WTC11 (cell line): ENCODE data around the gene GTF2B. TPM values are rescaled to one million over a fixed set of nuclear protein-coding genes. Genes with fewer than 3 reads are reported as not detected.

Experiments used
- ATAC-seq: fragments of 200-7000 bp; cut with Tn5 transposase; 2 replicates; pipeline ENCODE4 v1.10.0; 2021; ENCODE audit warnings: mild to moderate bottlenecking, moderate library complexity
- CTCF ChIA-PET: fragments of 300-600 bp; sonication (Branson Sonifier 250); formaldehyde crosslinking; loops from one replicate; lab custom pipeline; 2021; ENCODE audit warnings: antibody characterized with exemption; lab: Charles Lee
- POLR2A ChIA-PET: fragments of 350-600 bp; sonication (Branson Sonifier 250); formaldehyde crosslinking; loops from one replicate; lab custom pipeline; 2021; ENCODE audit warnings: antibody characterized with exemption; lab: Charles Lee
- DNase-seq: peaks from one replicate; pipeline ENCODE4 v3.0.0; 2021; ENCODE audit warnings: low spot score
- H3K27ac Mint-ChIP-seq: 2 replicates; pipeline ENCODE4 v1.8.0; 2021; ENCODE audit warnings: mixed read lengths
- H3K27me3 Mint-ChIP-seq: 2 replicates; pipeline ENCODE4 v1.8.0; 2021; ENCODE audit warnings: low read depth, mild to moderate bottlenecking, moderate library complexity, mixed read lengths
- H3K36me3 Mint-ChIP-seq: 2 replicates; pipeline ENCODE4 v1.8.0; 2021; ENCODE audit warnings: mixed read lengths
- H3K4me1 Mint-ChIP-seq: 2 replicates; pipeline ENCODE4 v1.8.0; 2022; ENCODE audit warnings: mixed read lengths
- H3K4me3 Mint-ChIP-seq: 2 replicates; pipeline ENCODE4 v1.8.0; 2021; ENCODE audit warnings: mild to moderate bottlenecking, moderate library complexity, mixed read lengths
- H3K9me3 Mint-ChIP-seq: 2 replicates; pipeline ENCODE4 v1.8.0; 2021; ENCODE audit warnings: mixed read lengths
- EMX1 ChIP-seq: fragments of 250-450 bp; sonication (Bioruptor Pico); IDR thresholded peaks from 2 replicates; pipeline ENCODE4 v1.8.0; 2021; ENCODE audit warnings: mild to moderate bottlenecking
- ESRRA ChIP-seq: sonication (generic); formaldehyde crosslinking; IDR thresholded peaks from 2 replicates; pipeline ENCODE4 v1.8.1; 2022; ENCODE audit warnings: mild to moderate bottlenecking, missing genetic modification reagents, borderline replicate concordance
- FOXJ3 ChIP-seq: sonication (generic); formaldehyde crosslinking; IDR thresholded peaks from 2 replicates; pipeline ENCODE4 v1.9.0; 2021; ENCODE audit warnings: missing genetic modification reagents, mild to moderate bottlenecking, borderline replicate concordance
- FOXK1 ChIP-seq: sonication (generic); formaldehyde crosslinking; IDR thresholded peaks from 2 replicates; pipeline ENCODE4 v1.8.0; 2022; ENCODE audit warnings: mild to moderate bottlenecking, moderate library complexity, missing genetic modification reagents
- HMGA2 ChIP-seq: fragments of 250-450 bp; sonication (Bioruptor Pico); IDR thresholded peaks from 2 replicates; pipeline ENCODE4 v1.4.0; 2021; ENCODE audit warnings: mild to moderate bottlenecking, moderate library complexity
- IRF2 ChIP-seq: sonication (generic); formaldehyde crosslinking; IDR thresholded peaks from 2 replicates; pipeline ENCODE4 v1.8.0; 2022; ENCODE audit warnings: low read depth, missing genetic modification reagents, borderline replicate concordance
- JAZF1 ChIP-seq: fragments of 250-450 bp; sonication (Bioruptor Pico); IDR thresholded peaks from 2 replicates; pipeline ENCODE4 v1.9.0; 2021; ENCODE audit warnings: moderate library complexity, mild to moderate bottlenecking, inconsistent platforms
- KAT7 ChIP-seq: sonication (generic); formaldehyde crosslinking; IDR thresholded peaks from 2 replicates; pipeline ENCODE4 v1.8.1; 2023; ENCODE audit warnings: missing genetic modification reagents, mild to moderate bottlenecking, borderline replicate concordance
- NFATC4 ChIP-seq: fragments of 250-450 bp; sonication (Bioruptor Pico); IDR thresholded peaks from 2 replicates; pipeline ENCODE4 v1.9.0; 2021; ENCODE audit warnings: mild to moderate bottlenecking
- NR1H2 ChIP-seq: sonication (generic); formaldehyde crosslinking; IDR thresholded peaks from 2 replicates; pipeline ENCODE4 v1.9.0; 2021; ENCODE audit warnings: mild to moderate bottlenecking, moderate library complexity, missing genetic modification reagents
- SMAD3 ChIP-seq: sonication (generic); formaldehyde crosslinking; IDR thresholded peaks from 2 replicates; pipeline ENCODE4 v1.8.0; 2022; ENCODE audit warnings: missing genetic modification reagents, mild to moderate bottlenecking, borderline replicate concordance
- SMAD4 ChIP-seq: sonication (generic); formaldehyde crosslinking; IDR thresholded peaks from 2 replicates; pipeline ENCODE4 v1.8.0; 2022; ENCODE audit warnings: mild to moderate bottlenecking, missing genetic modification reagents
- TEAD4 ChIP-seq: sonication (generic); formaldehyde crosslinking; IDR thresholded peaks from 2 replicates; pipeline ENCODE4 v1.8.0; 2022; ENCODE audit warnings: mild to moderate bottlenecking, missing genetic modification reagents
- ZNF396 ChIP-seq: fragments of 250-450 bp; sonication (Bioruptor Pico); IDR thresholded peaks from 2 replicates; pipeline ENCODE4 v1.8.0; 2021; ENCODE audit warnings: mild to moderate bottlenecking, moderate library complexity, borderline replicate concordance
- total RNA-seq: library from RNA; stranded (reverse); gene quantifications from 3 replicates; pipeline ENCODE4 v1.2.3, GENCODE V29; 2021
- TF ChIP-seq, protein P1 (sequence below): fragments of 250-450 bp; sonication (Bioruptor Pico); conservative IDR thresholded peaks from 2 replicates; pipeline ENCODE4 v1.9.0; 2021; ENCODE audit warnings: mild to moderate bottlenecking
- TF ChIP-seq, protein P2 (sequence below): sonication (generic); formaldehyde crosslinking; IDR thresholded peaks from 2 replicates; pipeline ENCODE4 v1.8.0; 2022; ENCODE audit warnings: mild to moderate bottlenecking, missing genetic modification reagents
- TF ChIP-seq, protein P3 (sequence below): sonication (generic); formaldehyde crosslinking; IDR thresholded peaks from 2 replicates; pipeline ENCODE4 v1.8.1; 2023; ENCODE audit warnings: mild to moderate bottlenecking, moderate library complexity, missing genetic modification reagents
- TF ChIP-seq, protein P4 (sequence below): sonication (generic); formaldehyde crosslinking; IDR thresholded peaks from 2 replicates; pipeline ENCODE4 v1.8.1; 2022; ENCODE audit warnings: missing genetic modification reagents, borderline replicate concordance
- TF ChIP-seq, protein P5 (sequence below): sonication (generic); formaldehyde crosslinking; IDR thresholded peaks from 2 replicates; pipeline ENCODE4 v1.8.1; 2022; ENCODE audit warnings: low read depth, mild to moderate bottlenecking, moderate library complexity, missing genetic modification reagents, borderline replicate concordance

GTF2B gene
- total RNA-seq, 1 experiment from 2014 or later, result 14.2 TPM

DNA sequence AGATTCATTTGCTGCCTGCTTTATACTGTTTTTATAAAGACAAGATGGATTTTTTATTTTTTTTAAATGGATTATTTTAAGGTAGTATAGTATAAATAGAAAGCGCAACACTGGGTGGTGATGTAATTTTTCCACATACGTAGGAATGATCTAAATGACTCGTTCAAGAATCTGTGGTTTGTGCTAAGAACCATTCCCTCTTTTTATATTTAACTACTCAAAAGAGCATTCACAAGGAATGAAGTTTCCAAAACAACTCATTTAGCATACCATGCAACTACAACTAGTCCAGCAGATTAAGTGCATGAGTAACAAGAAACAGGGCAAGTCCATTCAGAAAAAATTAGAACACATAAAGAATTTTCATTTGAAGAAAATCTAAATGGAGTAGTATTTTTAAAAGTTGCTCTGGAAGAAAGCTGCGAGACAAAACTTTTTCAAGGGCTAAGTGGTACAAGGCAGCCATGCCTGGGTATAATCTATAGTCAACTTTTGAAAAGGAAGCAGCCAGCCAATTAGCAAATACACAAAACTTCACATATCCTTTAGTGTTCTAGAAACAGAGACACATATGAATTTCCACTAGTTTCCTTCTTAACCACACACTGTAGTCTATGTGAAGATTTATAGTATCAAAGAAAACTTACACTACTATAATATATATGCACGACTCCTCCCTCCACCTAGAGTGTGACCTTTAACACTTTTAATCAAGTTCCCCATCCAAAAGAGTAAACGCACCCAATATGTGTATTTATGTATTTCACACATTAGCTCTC is 23.4 kb downstream of the GTF2B start:
- ATAC-seq (no peak), DNase-seq (no peak)
- Mint-ChIP-seq H3K36me3 (peaks cover 7% of the 10 kb centered on the region; the same call in 1 of the 2 replicates), H3K4me3 (no peak overlapping the region), H3K27ac (no peak overlapping the region), H3K27me3 (no peaks in the 10 kb centered on the region), H3K4me1 (no peaks in the 10 kb centered on the region), H3K9me3 (no peaks in the 10 kb centered on the region)
- ChIA-PET POLR2A (no interaction called here), CTCF (interaction anchor here (1.3 kb wide), 1 partner anchor 132 kb away, joined by 3 read pairs; no protein-coding TSS in a partner anchor)
- TF ChIP-seq, protein P1, sequence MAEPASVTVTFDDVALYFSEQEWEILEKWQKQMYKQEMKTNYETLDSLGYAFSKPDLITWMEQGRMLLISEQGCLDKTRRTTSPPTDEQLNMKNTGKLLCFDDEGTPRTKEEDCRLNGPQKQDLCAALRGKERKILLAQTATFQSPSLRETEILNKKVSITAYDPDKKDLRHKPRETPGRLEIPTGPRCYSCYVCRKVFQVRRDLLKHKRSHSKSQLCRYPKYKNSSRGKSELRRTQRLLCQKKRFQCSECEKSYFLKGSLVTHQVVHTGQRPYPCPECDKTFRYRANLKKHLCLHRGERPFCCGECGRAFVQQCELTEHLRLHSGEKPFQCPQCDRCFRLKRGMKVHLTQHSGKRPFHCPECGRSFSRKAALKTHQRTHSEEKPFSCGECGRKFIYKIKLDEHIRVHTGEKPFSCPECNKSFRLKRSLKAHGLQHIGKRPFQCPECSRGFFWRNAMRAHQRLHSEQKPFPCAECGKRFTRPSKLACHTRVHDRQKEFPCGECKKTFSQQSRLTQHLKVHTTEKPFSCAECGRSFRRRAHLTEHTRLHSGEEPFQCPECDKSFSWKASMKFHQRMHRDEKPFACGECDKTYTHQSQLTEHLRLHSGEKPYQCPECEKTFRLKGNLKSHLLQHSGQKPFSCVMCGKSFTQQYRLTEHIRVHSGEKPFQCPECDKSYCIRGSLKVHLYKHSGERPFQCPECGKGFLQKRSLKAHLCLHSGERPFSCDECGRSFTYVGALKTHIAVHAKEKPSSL (CRISPR knock-in tag), result no peak
- TF ChIP-seq EMX1 (CRISPR knock-in tag) (no peak), NFATC4 (no peak), ESRRA (CRISPR knock-in tag) (no peak), FOXJ3 (CRISPR knock-in tag) (no peak), NR1H2 (CRISPR knock-in tag) (no peak), ZNF396 (no peak)
- TF ChIP-seq, protein P2, sequence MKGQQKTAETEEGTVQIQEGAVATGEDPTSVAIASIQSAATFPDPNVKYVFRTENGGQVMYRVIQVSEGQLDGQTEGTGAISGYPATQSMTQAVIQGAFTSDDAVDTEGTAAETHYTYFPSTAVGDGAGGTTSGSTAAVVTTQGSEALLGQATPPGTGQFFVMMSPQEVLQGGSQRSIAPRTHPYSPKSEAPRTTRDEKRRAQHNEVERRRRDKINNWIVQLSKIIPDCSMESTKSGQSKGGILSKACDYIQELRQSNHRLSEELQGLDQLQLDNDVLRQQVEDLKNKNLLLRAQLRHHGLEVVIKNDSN (CRISPR knock-in tag), result no peak
- TF ChIP-seq, protein P3, sequence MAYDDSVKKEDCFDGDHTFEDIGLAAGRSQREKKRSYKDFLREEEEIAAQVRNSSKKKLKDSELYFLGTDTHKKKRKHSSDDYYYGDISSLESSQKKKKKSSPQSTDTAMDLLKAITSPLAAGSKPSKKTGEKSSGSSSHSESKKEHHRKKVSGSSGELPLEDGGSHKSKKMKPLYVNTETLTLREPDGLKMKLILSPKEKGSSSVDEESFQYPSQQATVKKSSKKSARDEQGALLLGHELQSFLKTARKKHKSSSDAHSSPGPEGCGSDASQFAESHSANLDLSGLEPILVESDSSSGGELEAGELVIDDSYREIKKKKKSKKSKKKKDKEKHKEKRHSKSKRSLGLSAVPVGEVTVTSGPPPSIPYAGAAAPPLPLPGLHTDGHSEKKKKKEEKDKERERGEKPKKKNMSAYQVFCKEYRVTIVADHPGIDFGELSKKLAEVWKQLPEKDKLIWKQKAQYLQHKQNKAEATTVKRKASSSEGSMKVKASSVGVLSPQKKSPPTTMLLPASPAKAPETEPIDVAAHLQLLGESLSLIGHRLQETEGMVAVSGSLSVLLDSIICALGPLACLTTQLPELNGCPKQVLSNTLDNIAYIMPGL (CRISPR knock-in tag), result no peak
- TF ChIP-seq, protein P4, sequence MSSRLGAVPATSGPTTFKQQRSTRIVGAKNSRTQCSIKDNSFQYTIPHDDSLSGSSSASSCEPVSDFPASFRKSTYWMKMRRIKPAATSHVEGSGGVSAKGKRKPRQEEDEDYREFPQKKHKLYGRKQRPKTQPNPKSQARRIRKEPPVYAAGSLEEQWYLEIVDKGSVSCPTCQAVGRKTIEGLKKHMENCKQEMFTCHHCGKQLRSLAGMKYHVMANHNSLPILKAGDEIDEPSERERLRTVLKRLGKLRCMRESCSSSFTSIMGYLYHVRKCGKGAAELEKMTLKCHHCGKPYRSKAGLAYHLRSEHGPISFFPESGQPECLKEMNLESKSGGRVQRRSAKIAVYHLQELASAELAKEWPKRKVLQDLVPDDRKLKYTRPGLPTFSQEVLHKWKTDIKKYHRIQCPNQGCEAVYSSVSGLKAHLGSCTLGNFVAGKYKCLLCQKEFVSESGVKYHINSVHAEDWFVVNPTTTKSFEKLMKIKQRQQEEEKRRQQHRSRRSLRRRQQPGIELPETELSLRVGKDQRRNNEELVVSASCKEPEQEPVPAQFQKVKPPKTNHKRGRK (CRISPR knock-in tag), result no peak

DNA sequence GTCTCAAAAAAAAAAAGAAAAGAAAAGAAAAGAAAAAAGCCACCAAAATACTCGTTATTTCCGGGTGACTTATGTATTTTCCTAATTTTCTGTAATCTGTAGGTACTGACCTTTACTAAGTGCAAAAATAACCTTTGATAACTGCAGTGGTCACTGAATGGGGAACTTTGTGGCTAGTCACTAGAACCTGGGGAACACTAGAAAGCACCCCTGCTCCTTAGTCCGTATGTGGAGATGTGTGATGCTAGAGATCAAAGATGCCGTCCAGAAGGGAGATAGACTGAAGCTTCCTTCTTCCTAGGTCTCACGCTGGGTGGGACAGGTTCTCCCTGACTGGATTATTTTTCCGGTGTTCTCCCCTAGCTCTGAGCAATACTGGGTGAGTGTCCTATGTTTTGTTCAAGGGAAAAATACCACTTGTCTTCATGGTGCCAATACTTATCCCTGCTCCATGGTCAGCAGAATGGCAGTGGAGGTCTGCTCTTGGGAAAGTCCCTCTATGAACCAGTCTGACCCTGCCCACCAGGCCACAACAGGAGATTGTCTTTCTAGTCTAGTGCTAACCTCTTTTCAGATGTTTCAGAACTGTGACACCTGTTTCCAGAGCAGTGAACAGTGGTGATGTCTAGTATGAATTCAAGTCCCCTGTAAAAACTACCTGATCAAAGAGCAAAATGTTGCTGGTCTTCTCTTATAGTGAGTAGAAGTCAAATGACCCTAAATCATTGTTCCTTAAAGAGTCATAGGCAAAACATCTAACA is 39.9 kb downstream of the GTF2B start:
- ATAC-seq (no peak), DNase-seq (no peak)
- Mint-ChIP-seq H3K27me3 (no peaks in the 10 kb centered on the region), H3K4me1 (peaks cover 12% of the 10 kb centered on the region; the same call in 1 of the 2 replicates), H3K36me3 (peaks cover 6% of the 10 kb centered on the region), H3K27ac (no peak overlapping the region), H3K9me3 (no peaks in the 10 kb centered on the region), H3K4me3 (no peak overlapping the region)
- ChIA-PET POLR2A (no interaction called here), CTCF (interaction anchor here (1.0 kb wide), 1 partner anchor 115 kb away, joined by 4 read pairs; no protein-coding TSS in a partner anchor)
- TF ChIP-seq FOXK1 (CRISPR knock-in tag) (no peak), TEAD4 (no peak), KAT7 (CRISPR knock-in tag) (no peak), HMGA2 (CRISPR knock-in tag) (no peak), ZNF396 (no peak), IRF2 (CRISPR knock-in tag) (no peak), SMAD4 (CRISPR knock-in tag) (no peak), SMAD3 (no peak), JAZF1 (CRISPR knock-in tag) (no peak)
- TF ChIP-seq, protein P5, sequence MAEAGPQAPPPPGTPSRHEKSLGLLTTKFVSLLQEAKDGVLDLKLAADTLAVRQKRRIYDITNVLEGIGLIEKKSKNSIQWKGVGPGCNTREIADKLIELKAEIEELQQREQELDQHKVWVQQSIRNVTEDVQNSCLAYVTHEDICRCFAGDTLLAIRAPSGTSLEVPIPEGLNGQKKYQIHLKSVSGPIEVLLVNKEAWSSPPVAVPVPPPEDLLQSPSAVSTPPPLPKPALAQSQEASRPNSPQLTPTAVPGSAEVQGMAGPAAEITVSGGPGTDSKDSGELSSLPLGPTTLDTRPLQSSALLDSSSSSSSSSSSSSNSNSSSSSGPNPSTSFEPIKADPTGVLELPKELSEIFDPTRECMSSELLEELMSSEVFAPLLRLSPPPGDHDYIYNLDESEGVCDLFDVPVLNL (CRISPR knock-in tag), result no peak
